Measurements from ENCODE around the gene GUK1.

DNA sequence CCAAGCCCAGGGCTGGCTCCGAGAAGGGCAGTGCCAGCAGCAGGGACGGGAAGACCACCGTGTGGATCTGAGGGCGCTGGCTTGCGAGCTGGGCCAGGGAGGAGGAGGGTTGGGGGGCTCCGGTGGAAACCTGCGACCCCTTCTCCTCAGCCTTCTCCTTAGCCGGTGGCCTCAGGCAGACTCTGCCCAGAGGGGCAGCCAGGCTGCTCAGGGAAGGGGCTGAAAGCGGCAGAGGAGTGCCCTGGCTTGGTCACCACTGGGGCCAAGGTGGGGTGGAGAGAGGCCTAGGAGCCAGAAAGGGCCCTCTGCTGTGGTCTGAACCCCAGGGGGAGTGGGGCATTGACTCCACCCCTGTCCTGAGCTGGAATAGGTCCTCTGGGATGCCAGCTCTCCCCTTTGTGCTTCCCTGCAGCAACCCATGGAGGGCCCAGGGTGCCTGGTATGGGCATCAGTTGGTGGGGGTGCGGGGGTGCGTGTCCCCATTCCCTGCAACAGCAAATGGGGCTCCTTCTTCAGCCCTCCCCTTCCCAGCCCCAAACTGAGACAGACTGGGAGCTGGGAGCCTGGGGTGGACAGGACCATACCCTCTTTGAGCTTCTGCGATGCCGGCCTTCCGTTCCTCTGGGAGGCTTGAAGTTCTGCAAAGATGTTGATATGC lies 19.1 kb downstream of the GUK1 start:
- TF ChIP-seq, protein P1, sequence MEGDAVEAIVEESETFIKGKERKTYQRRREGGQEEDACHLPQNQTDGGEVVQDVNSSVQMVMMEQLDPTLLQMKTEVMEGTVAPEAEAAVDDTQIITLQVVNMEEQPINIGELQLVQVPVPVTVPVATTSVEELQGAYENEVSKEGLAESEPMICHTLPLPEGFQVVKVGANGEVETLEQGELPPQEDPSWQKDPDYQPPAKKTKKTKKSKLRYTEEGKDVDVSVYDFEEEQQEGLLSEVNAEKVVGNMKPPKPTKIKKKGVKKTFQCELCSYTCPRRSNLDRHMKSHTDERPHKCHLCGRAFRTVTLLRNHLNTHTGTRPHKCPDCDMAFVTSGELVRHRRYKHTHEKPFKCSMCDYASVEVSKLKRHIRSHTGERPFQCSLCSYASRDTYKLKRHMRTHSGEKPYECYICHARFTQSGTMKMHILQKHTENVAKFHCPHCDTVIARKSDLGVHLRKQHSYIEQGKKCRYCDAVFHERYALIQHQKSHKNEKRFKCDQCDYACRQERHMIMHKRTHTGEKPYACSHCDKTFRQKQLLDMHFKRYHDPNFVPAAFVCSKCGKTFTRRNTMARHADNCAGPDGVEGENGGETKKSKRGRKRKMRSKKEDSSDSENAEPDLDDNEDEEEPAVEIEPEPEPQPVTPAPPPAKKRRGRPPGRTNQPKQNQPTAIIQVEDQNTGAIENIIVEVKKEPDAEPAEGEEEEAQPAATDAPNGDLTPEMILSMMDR (IDR thresholded peaks at IDR 0.05; ENCODE audit: poor library complexity, severe bottlenecking), result no peak
- no peak for TF ChIP-seq TAF1 (IDR thresholded peaks at IDR 0.05; ENCODE audit: low read depth)
- no peak for TF ChIP-seq RAD21 (conservative IDR thresholded peaks at IDR 0.05)
- TF ChIP-seq EZH2 (IDR thresholded peaks at IDR 0.05; ENCODE audit: borderline replicate concordance, insufficient read depth, low read length, poor library complexity, severe bottlenecking), result no peak
- no peak for TF ChIP-seq POLR2AphosphoS5 (IDR thresholded peaks at IDR 0.05)
- no peak for TF ChIP-seq SMC3 (conservative IDR thresholded peaks at IDR 0.05; ENCODE audit: poor library complexity)
- TF ChIP-seq, protein P2, sequence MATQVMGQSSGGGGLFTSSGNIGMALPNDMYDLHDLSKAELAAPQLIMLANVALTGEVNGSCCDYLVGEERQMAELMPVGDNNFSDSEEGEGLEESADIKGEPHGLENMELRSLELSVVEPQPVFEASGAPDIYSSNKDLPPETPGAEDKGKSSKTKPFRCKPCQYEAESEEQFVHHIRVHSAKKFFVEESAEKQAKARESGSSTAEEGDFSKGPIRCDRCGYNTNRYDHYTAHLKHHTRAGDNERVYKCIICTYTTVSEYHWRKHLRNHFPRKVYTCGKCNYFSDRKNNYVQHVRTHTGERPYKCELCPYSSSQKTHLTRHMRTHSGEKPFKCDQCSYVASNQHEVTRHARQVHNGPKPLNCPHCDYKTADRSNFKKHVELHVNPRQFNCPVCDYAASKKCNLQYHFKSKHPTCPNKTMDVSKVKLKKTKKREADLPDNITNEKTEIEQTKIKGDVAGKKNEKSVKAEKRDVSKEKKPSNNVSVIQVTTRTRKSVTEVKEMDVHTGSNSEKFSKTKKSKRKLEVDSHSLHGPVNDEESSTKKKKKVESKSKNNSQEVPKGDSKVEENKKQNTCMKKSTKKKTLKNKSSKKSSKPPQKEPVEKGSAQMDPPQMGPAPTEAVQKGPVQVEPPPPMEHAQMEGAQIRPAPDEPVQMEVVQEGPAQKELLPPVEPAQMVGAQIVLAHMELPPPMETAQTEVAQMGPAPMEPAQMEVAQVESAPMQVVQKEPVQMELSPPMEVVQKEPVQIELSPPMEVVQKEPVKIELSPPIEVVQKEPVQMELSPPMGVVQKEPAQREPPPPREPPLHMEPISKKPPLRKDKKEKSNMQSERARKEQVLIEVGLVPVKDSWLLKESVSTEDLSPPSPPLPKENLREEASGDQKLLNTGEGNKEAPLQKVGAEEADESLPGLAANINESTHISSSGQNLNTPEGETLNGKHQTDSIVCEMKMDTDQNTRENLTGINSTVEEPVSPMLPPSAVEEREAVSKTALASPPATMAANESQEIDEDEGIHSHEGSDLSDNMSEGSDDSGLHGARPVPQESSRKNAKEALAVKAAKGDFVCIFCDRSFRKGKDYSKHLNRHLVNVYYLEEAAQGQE (IDR thresholded peaks at IDR 0.05; ENCODE audit: borderline replicate concordance), result no peak
- TF ChIP-seq EP300 (conservative IDR thresholded peaks at IDR 0.05; ENCODE audit: poor library complexity, severe bottlenecking), result no peak
- TF ChIP-seq MXI1 (conservative IDR thresholded peaks at IDR 0.05; ENCODE audit: poor library complexity, severe bottlenecking), result no peak
